NOMO-1 treated with DMSO at 0.1 percent for 48 hours (cell line): ENCODE data around the gene PBRM1.
"Not testable (repeated sequence)": the region's sequence is repeated elsewhere in the genome, so short reads cannot be mapped to it uniquely, and the experiment has no call there.

Experiments
- DNase-seq: peaks from one replicate; lab custom pipeline; 2025; ENCODE audit not compliant: unreplicated experiment; lab: John Stamatoyannopoulos, UW

Gene PBRM1

GRCh38 chr3:52704611-52705437 is 19.1 kb upstream of the PBRM1 start:
- DNase-seq = no peak

DNA sequence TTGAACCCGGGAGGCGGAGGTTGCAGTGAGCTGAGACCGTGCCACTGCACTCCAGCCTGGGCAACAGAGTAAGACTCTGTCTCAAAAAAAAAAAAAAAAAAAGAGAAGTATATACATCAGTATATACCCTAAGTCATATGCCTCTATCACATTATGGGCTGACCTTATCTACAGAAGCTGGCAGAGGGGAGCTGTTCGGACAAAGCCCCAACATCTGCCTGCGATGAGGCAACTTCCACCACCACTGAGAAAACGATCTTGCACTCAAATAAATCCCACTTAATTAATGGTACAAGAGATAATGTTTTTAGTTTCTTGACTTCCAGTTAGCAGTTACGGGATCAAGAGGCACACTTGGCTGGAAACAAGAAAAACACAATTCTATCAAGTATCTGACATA is 17.6 kb upstream of the PBRM1 start:
- DNase-seq = no peak

DNA sequence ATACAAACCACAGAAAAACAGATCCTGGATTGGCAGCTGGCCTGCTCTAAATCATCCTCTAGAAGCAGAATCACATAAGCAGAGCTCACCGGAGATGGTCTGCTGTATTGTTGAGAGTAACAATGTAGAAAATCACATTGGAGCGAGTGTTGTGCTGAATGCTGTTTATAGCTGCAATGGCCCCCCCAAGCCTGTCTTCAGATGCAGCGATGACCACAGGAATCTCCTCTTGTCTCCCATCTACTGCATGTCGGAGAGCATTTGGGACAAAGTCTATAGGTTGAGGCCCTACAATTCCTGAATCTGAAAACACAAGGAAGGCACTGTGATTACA is 11.9 kb upstream of the PBRM1 start:
- no peak for DNase-seq

DNA sequence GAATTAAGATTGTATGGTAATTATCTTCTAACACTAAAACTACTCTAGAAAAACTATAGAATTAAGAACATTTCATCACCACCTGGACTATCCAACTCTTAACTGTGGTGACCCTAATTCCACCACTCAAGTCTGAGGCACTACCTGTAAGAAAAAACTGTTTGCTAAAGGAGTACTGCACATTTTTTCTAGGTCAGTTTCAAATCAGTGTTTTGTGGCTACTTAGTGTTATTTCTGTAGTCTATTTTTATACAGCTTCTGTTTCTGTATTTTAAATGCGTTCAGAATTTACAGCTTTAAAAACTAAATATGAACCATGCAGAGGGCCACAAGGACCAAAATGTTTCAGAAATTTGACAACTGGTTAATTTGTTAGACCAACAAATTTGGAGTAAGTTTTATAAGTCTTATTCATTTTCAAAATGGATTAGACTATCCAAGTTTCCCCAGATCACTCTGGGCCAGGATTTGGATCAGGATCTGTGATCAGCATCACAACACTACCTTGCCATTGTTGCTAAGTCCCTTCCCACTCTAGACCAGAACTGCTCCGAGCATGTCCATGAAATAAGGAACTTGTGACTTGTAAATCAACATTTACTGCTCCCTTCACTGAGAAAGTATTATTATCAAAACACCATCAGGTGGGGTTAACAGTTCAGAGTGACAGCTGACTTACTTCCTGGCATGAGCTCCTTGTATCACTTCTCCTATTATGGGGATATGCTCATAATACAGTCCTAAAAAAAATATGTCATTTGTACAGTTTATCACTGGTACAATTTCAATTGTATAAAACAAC is 11.3 kb upstream of the PBRM1 start:
- peak; percentile 51 for DNase-seq

DNA sequence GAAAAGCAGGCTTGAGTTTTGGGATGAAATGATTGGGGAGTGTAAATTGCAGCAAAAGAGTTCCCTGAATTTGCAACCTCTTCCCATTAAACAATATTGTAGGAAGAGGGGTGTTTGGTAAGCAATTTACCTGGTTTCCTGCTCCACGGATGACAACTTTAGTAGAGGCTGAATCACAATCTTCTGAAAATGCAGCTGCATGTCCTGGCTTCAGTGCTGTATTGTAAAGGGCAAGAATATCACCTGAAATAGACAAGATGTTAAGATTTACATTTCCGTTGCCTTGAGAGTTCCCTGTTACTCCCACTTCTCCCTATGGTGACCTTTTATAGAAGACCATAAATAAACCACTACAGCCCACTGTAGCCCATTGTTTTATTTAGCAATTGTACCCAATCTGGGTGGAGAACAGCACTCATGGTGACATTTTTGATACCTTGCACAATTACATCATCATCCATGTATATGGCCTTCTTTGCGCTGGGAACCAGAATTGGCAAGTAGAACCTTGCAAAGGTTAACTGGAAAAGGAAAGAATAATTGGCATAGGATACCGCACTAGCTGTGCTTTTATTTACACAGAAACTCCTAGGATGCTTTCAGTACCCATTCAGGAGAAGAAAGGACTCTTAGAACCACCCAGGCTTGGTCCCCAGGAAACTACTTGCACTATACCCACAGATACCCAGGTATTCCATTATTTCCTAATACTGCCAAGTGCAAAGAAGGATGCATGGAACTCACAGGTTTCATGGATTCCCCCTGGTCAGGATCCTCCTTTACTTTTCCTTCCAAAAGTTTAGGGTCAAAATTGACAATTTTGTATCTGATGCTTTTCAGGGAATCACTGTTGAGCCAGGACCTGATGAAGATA is 10.3 kb upstream of the PBRM1 start:
- DNase-seq = no peak

GRCh38 chr3:52694528-52695189 is 8.9 kb upstream of the PBRM1 start:
- no peak for DNase-seq

- no peak for DNase-seq
Measured at GRCh38 chr3:52693071-52693470, 7.4 kb upstream of the PBRM1 start.

- DNase-seq = no peak
Measured at GRCh38 chr3:52690560-52690959, 4.8 kb upstream of the PBRM1 start.

DNA sequence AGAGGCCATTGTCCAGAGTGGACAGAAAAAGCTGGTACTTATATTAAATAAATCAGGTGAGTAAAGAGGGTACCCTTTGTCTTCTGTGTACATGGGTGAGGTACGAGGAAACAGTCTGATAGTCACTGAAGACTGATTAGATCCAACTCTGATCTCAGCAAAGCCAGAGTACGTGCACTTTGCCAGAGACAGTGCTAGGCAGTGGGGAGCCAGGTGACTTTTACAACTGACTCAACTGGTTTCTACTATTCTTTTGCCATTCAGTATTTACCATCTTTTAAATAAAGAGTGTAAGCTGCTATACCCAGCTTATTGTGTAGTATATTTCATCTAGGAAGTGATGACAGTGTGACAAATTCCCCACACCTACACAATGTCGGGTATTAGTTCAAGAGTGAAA is 3.4 kb upstream of the PBRM1 start:
- DNase-seq = no peak

DNA sequence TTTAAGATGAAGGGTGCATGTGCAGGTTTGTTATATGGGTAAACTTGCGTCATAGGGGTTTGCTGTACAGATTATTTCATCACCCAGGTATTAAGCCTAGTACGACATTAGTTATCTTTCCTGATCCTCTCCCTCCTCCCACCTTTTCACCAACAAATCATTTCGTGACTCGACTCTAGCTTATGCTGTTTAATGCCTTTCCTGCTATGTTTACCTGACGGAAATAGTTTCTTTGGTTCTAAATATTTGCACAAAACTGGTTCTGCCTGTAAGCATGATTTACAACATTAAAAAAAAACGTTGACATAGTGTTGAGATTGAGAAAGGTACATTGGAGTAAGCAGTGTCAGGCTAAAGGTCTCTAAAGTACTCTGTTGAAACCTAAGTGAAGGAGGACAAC is 2.6 kb upstream of the PBRM1 start:
- no peak for DNase-seq

GRCh38 chr3:52685285-52685708 is 416 bp downstream of the PBRM1 start:
- peak; percentile 72 for DNase-seq

DNA sequence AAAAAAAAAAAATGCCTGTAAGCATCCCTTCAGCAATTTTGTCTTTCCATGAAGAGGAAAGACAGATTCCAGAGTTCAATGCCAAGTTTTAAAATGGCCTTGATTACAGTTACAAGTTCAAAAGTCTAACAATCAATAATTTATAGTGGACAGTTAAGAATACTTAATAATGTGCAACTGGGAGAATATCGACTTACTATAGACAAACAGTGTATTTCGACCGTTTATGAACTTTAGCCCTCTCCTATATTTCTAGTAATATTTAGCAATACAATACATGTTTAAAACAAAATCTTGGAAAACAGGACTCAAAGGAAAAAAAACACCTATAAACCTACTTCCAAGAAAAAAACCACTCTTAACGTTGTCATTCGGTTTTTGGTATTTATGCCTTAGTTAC is 1.5 kb downstream of the PBRM1 start:
- no peak for DNase-seq

DNA sequence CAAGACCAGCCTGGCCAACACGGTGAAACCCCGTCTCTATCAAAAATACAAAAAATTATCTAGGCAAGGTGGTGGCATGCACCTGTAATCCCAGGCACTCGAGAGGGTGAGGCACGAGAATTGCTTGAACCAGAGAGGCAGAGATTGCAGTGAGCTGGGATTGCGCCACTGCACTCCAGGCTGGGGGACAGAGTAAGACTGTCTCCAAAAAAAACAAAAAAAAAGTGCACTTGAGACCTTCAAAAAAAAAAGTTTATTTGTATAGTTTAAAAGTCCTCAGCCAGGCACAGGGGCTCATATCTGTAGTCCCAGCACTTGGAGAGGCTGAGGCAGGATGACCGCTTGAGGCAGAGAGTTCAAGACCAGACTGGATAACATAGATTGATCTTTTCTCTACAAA is 2.1 kb downstream of the PBRM1 start:
- DNase-seq = no peak

- DNase-seq = no peak
Measured at GRCh38 chr3:52682016-52682415, 3.7 kb downstream of the PBRM1 start.

- peak; percentile 48 for DNase-seq
Measured at GRCh38 chr3:52681596-52681995, 4.1 kb downstream of the PBRM1 start.

DNA sequence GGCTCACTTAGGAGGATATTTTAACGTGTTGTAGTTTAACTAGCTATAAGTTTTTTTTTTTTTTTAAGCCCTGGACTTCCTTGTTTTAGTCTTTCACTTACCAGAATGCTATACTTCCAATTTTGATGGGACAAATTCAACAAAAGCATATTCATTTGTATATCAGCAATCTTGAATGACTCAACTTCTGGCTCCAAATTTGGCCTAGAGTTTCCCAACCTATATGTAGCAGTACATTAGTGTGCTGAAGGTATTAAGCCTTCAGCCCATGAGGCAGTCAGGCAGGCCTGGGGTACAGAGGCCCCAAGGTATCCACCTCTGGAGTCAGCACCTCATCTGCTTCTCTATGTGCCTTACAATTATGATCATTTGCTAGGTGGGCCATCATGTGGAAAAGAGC is 5.9 kb downstream of the PBRM1 start:
- DNase-seq = no peak

- no peak for DNase-seq
Measured at GRCh38 chr3:52679199-52679538, 6.5 kb downstream of the PBRM1 start.

GRCh38 chr3:52678265-52679198 is 7.2 kb downstream of the PBRM1 start:
- DNase-seq = no peak

DNA sequence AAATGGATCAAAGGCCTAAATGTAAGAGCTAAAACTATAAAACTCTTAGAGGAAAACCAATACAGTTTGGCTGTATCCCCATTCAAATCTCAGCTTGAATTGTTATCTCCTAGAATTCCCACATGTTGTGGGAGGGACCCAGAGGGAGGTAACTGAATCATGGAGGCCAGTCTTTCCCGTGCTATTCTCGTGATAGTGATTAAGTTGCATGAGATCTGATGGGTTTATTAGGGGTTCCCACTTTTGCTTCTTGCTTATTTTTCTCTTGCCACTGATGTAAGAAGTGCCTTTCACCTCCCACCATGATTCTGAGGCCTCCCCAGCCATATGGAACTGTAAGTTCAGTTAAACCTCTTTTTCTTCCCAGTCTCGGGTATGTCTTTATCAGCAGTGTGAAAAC is 9.5 kb downstream of the PBRM1 start:
- DNase-seq = not testable (repeated sequence)

- peak; percentile 20 for DNase-seq
Measured at GRCh38 chr3:52671676-52672075, 14.0 kb downstream of the PBRM1 start.
